NCI-H345 treated with DMSO at 0.1 percent for 48 hours (cell line): Measurements from ENCODE around the gene RYR3.

Experiments
- DNase-seq: peaks from one replicate; lab custom pipeline; 2025; ENCODE audit not compliant: unreplicated experiment; lab: John Stamatoyannopoulos, UW

RYR3 gene

DNA sequence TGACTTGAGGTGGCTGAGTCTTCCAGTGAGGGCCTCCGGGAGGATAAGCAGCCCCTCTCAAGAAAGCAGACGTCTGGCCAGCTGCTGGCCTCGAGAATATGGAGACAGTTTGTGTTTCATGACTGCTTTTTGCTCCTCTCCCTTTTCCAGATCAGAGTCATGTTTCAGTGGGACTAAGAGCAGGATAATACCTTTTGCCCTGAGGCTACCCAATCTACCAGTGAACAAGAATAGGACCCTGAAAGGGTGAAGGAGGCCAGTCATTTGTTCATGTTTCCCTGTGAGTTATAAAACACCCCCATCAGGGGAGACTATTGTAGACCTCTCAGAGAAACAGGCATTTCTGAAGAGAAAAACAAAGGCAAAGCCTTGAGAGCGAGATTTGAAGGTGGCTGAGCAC, 137.4 kb downstream of the RYR3 start:
- no peak for DNase-seq

DNA sequence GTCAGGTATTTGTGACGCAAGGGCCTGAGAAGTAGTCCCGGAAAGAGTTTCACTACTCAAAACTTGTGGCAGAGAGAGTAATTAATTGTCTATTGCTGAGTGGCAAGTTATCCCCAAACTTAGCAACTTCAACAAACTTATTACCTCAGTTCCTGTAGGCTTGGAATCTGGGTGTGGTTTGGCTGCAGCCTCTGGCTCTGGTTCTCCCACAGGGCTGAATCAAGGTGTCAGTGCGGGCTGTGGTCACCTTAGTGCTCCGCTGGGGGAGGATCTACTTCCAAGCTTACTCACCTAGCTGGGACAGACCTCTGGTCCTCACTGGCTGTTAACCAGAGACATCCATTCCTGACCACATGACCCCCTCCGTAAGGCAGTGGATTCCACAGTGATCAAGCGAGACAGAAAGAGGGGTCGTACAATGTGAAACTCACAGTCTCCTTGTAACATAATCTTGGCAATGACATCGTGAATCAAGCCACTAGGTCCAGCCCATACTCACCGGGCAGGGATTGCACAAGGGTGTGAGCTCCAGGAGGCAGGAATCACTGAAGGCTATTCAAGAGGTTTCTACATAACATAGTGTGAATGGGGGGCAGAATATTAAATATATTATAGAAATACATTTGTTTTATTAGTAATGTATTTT, 138.3 kb downstream of the RYR3 start:
- no peak for DNase-seq

DNA sequence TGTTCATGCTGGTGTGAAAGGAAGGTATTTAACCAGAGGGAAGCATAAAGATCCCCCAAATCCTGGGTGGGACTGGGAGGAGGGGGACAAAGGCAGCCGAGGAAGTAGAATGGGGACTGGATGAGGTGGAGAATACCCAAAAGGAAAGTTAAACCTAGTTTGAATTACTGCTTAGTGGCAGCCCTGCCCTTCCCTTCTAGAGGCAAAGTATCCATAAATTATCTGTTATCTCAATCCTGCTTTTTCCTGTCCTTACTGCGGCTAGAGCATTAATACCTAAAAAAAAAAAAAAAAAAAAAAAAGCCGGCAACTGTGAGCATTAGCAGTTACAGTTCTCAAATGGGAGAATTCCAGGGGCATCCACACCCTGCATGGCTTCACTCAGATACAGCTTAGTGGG, 139.0 kb downstream of the RYR3 start:
- DNase-seq = no peak

DNA sequence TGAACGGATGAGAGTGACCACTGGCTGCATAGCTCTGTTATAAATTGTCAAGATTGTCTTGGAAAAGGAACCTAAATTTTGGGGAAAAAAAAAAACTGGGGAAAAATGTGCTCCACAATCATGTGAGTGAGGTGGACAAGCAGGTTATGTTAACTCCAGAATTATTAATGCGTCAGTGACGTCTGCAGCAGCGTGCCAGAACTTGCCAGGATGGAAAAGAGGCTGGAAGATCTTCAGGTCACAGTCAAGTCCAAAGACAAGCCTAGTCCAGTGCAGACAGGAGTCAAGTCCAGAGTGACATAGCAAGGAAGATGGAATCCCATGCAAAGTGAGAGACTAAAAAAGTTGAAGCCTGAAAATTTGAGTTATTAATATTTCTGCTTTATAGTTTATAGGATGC, 140.6 kb downstream of the RYR3 start:
- no peak for DNase-seq

GRCh38 chr15:33453761-33454160, 143.0 kb downstream of the RYR3 start:
- no peak for DNase-seq

- DNase-seq = no peak
These were observed 143.6 kb downstream of the RYR3 start for GRCh38 chr15:33454346-33454745.

GRCh38 chr15:33454996-33455395, 144.2 kb downstream of the RYR3 start:
- no peak for DNase-seq

- no peak for DNase-seq
These were observed 147.7 kb downstream of the RYR3 start for GRCh38 chr15:33458421-33458820.

GRCh38 chr15:33460166-33460805, 149.5 kb downstream of the RYR3 start:
- no peak for DNase-seq

DNA sequence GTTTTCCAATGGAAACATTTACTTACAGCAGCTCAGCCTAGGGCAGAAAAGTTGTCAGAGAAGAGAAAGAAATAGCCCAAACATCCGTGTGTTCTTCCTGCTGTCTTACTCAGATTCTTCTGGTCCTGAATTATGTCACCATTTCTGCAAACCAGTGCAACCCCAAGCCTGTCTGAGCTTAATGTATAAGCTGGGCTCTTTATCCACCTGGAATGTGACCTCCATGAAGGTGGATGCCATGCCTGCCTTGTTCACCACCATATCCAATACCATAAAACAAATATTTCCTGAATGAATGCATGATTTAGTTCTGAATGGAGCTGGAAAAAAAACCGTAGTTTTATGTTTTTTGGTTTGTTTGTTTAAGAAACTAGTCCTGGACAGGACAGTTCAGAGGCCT, 150.9 kb downstream of the RYR3 start:
- no peak for DNase-seq

GRCh38 chr15:33467146-33467815, 156.5 kb downstream of the RYR3 start:
- DNase-seq = no peak

DNA sequence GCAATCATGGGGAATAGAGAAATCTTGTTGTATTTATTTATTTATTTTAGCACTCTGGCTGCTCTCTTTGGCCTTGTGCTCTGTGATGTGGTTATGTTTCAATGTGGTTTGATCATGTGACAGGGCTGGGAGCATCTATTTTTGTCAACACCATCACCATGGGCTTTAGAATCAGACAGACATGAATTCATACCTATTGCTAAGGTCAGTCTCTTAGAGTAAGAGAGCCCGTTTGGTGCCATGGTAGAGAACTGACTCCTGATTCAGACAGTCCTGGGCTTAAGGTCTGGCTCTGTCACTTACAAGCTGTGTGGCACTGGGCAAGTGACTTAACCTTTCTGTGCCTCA, 157.0 kb downstream of the RYR3 start:
- DNase-seq = no peak

DNA sequence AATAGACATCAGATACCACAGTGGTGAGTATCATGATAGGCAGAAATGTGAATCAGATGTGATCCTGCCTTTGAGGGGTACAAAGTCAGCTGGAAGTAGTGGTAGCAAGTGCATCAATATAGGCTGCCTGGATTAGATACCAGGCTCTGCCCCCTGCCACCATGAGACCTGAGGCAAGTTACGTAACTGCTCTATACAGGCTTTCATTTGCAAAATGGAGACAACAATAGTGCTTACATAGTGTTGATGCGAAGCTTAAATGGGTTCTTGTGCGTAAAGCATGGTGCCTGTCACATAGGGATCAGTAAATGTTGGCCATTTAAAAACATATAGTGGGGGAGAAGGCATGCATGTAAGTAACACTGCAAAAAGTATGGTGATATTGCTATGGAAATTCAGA, 158.0 kb downstream of the RYR3 start:
- DNase-seq = no peak

DNA sequence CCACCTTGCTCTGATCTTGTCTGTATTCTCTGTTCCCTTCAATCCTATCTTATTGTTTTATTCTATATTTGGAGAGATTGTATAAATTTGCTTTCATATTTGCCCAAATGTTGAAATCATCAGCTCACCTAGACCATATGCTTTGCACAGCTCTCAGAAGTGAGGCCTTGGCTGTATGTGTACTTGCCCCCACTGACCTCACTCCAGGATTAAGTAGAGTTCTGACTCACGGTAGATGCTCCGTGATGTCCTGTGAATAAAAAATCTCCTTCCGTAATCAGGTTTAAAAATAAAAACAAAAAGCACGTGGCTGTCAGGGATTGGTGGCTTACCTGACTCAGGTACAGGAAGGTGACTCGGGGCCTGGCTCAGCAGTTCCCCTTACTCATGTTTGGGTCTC, 162.2 kb downstream of the RYR3 start:
- DNase-seq = no peak

DNA sequence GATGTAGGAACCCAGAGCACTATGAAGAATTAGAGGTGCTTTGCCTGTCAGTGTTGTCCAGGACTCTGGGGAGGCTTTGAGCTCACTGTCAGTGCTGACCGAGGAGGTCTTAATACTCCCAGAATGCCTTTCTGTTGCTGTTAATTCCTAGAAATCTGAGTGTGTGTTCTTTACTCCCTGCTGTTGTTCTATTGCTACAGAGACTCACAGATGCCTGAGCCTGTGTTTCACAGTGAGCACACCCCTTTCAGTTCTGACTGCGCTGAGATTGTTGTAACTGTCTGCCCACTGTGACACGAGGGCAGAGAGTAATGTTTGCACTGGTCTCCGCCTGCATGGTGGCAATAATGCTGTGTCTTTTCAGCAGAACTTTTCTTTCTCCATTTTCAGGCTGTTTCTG, 162.9 kb downstream of the RYR3 start:
- no peak for DNase-seq

- no peak for DNase-seq
These were observed 165.3 kb downstream of the RYR3 start for GRCh38 chr15:33476076-33476475.

DNA sequence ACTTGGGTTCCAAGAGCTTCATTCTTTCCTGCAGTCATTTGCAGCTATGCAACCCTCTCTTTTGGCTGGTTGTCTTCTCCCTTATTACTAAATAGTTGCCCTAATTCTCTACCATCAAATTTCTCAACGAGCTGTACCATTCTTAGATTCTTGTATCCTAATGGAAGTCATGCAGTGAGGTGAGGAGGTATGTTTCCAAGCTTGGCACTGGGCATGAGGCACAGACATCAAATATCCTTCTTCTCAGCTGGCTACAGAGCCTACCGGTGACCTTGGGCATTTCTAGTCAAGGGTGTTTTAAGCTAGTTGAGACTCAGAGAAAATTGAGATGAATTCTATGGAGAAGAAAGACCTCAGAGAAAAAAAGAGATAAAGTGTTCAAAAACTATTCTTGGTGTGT, 166.1 kb downstream of the RYR3 start:
- no peak for DNase-seq

GRCh38 chr15:33489335-33489734, 178.6 kb downstream of the RYR3 start:
- no peak for DNase-seq

GRCh38 chr15:33490703-33491102, 179.9 kb downstream of the RYR3 start:
- no peak for DNase-seq

DNA sequence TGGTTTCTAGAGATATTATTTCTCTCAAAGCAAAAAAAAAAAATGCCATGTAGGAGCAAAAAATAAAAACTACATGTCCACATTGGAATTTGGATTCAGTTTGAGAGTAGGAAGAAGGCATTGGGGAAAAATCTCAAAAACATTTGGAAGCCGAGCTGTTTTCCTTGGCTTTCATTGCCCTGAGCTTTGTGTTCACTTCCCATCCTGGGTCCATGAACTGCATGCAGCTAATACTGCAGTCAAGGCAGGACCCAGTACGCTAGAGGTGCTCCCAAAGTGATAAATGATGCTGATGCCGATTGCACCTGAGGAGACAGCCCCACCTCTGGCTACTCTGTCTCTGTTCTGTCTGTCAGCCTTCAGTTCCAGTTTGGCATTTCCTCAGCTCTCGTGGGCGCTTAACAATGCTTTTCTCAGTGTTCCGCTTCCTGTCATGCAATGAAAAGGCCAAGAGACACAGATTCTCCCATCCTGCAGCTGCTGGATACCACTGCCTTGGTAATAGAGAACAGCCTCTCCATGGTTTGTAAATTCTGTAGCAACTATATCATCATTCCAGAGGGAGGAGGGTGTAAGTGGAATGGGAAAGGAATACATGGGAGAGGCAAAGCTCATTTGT, 181.8 kb downstream of the RYR3 start:
- DNase-seq = no peak

GRCh38 chr15:33494306-33494705, 183.5 kb downstream of the RYR3 start:
- DNase-seq = no peak
